Ovary (tissue), 3 donors: ENCODE data around the gene SERPINB4.
"Not testable (repeated sequence)": the region's sequence is repeated elsewhere in the genome, so short reads cannot be mapped to it uniquely, and the experiment has no call there.

Source experiments
- CTCF ChIP-seq, 3 donors: fragments of 450-650 bp in 2 of 3; fragments of 200-600 bp in 1 of 3; IDR thresholded peaks; one replicate each; pipeline versions ENCODE4 v1.5.1 to v1.8.0; 2016 to 2022; ENCODE audit warnings: antibody characterized with exemption in 3 of 3, mild to moderate bottlenecking in 1 of 3
- EP300 ChIP-seq: sonication (generic); formaldehyde crosslinking; IDR thresholded peaks from one replicate; pipeline ENCODE4 v1.6.1; 2017; ENCODE audit warnings: antibody characterized with exemption
- donor health status: DM: no; HTN: no; CAD: no.

- not testable (repeated sequence) for TF ChIP-seq CTCF (IDR thresholded peaks at IDR 0.05); EP300
Observed at GRCh38 chr18:63658920-63659319, 14.9 kb upstream of the SERPINB4 start.
